GM18520 (cell line): Measurements from ENCODE around the gene POU2F3.
"Not testable (repeated sequence)": the region's sequence is repeated elsewhere in the genome, so short reads cannot be mapped to it uniquely, and the experiment has no call there.

ENCODE experiments used
- ATAC-seq: cut with Tn5 transposase; IDR thresholded peaks from one replicate; pipeline ENCODE4 v1.9.1; 2021; ENCODE audit not compliant: unreplicated experiment

POU2F3 gene

GRCh38 chr11:120249279-120250262, 9.6 kb downstream of the POU2F3 start:
- ATAC-seq, result no peak

- not testable (repeated sequence) for ATAC-seq
Measured at GRCh38 chr11:120253377-120253776, 13.4 kb downstream of the POU2F3 start.

- no peak for ATAC-seq
Measured at GRCh38 chr11:120254788-120255518, 15.0 kb downstream of the POU2F3 start.

- ATAC-seq, result no peak
Measured at GRCh38 chr11:120255519-120255866, 15.6 kb downstream of the POU2F3 start.

GRCh38 chr11:120256178-120256577, 16.2 kb downstream of the POU2F3 start:
- ATAC-seq, result no peak

- no peak for ATAC-seq
Measured at GRCh38 chr11:120256779-120257178, 16.8 kb downstream of the POU2F3 start.

- ATAC-seq, result no peak
Measured at GRCh38 chr11:120257346-120257745, 17.4 kb downstream of the POU2F3 start.

- ATAC-seq, result no peak
Measured at GRCh38 chr11:120258661-120259060, 18.7 kb downstream of the POU2F3 start.

- no peak for ATAC-seq
Measured at GRCh38 chr11:120259241-120259640, 19.3 kb downstream of the POU2F3 start.

- no peak for ATAC-seq
Measured at GRCh38 chr11:120259988-120260565, 20.1 kb downstream of the POU2F3 start.

- no peak for ATAC-seq
Measured at GRCh38 chr11:120260616-120261015, 20.7 kb downstream of the POU2F3 start.

- ATAC-seq, result no peak
Measured at GRCh38 chr11:120261321-120261720, 21.4 kb downstream of the POU2F3 start.

- ATAC-seq, result no peak
Measured at GRCh38 chr11:120261931-120262330, 22.0 kb downstream of the POU2F3 start.

GRCh38 chr11:120267319-120267718, 27.4 kb downstream of the POU2F3 start:
- no peak for ATAC-seq

- no peak for ATAC-seq
Measured at GRCh38 chr11:120268686-120269085, 28.7 kb downstream of the POU2F3 start.

- no peak for ATAC-seq
Measured at GRCh38 chr11:120270386-120270785, 30.4 kb downstream of the POU2F3 start.

GRCh38 chr11:120271672-120272071, 31.7 kb downstream of the POU2F3 start:
- no peak for ATAC-seq

GRCh38 chr11:120272303-120272702, 32.4 kb downstream of the POU2F3 start:
- ATAC-seq, result no peak

GRCh38 chr11:120273432-120273831, 33.5 kb downstream of the POU2F3 start:
- ATAC-seq, result no peak

GRCh38 chr11:120273956-120274355, 34.0 kb downstream of the POU2F3 start:
- not testable (repeated sequence) for ATAC-seq

- ATAC-seq, result no peak
Measured at GRCh38 chr11:120279502-120279901, 39.6 kb downstream of the POU2F3 start.

GRCh38 chr11:120280600-120281051, 40.7 kb downstream of the POU2F3 start:
- ATAC-seq, result no peak
